Transverse colon (tissue), 4 donors: ENCODE results near the gene BRIX1. TPM values are rescaled to one million over a fixed set of nuclear protein-coding genes. Genes with fewer than 3 reads are reported as not detected.
A peak's percentile ranks its signal among the peaks of the same experiment; 100 is the strongest.

Experiments used
- DNase-seq: peaks from one replicate; pipeline ENCODE4 v3.0.0-alpha.2; 2019
- H3K27ac ChIP-seq, 4 donors: fragments of 200-600 bp; sonication (generic); 2 replicates each; pipeline ENCODE4 v1.5.1; 2016 to 2018; ENCODE audit warnings: inconsistent platforms in 4 of 4
- H3K27me3 ChIP-seq: fragments of 200-600 bp; sonication (generic); 2 replicates; pipeline ENCODE4 v1.5.1; 2017; ENCODE audit warnings: inconsistent platforms
- H3K36me3 ChIP-seq, 4 donors: fragments of 200-600 bp; sonication (generic); 2 replicates each; pipeline ENCODE4 v1.5.1; 2017 to 2019; ENCODE audit warnings: inconsistent platforms in 4 of 4
- H3K4me1 ChIP-seq, 4 donors: fragments of 200-600 bp; sonication (generic); 2 replicates each; pipeline ENCODE4 v1.5.1; 2017 to 2020; ENCODE audit warnings: inconsistent platforms in 4 of 4
- H3K4me3 ChIP-seq, 4 donors: fragments of 200-600 bp; sonication (generic); 1 replicate in 1 of 4; 2 replicates in 3 of 4; pipeline versions ENCODE4 v1.5.1 to v1.6.1; 2017 to 2019; ENCODE audit warnings: inconsistent platforms in 4 of 4
- H3K9me3 ChIP-seq, 2 donors: fragments of 200-600 bp; sonication (generic); 2 replicates each; pipeline ENCODE4 v1.5.1; 2017 to 2019; ENCODE audit warnings: inconsistent platforms in 2 of 2
- EP300 ChIP-seq: sonication (generic); formaldehyde crosslinking; IDR thresholded peaks from one replicate; pipeline ENCODE4 v1.6.1; 2017; ENCODE audit warnings: antibody characterized with exemption, low read depth
- POLR2A ChIP-seq: fragments of 450-650 bp; IDR thresholded peaks from one replicate; pipeline ENCODE4 v1.6.1; 2016; ENCODE audit warnings: antibody characterized with exemption, mild to moderate bottlenecking, moderate library complexity
- POLR2AphosphoS5 ChIP-seq, 3 donors: sonication (generic); formaldehyde crosslinking; IDR thresholded peaks; one replicate each; pipeline ENCODE4 v1.6.1; 2016; ENCODE audit warnings: antibody characterized with exemption in 3 of 3
- WGBS, 2 donors: methylation state at CpG; one replicate each; pipeline ENCODE4 v1.1.5; 2018; ENCODE audit warnings: low coverage in 1 of 2; 5-methylcytosine and 5-hydroxymethylcytosine counted together
- in situ Hi-C, 4 donors: fragments of 200-750 bp; cut with MboI; loops; one replicate each; pipeline versions ENCODE4 v1.15.0 to v1.15.1; 2017; ENCODE audit warnings: low sequenced_read_pairs in 3 of 4, low pct_ligation_motif_present in 1 of 4, low pct_unique_long_range_greater_than_20kb in 1 of 4
- intact Hi-C: fragments of 100-400 bp; cut with DNase I; formaldehyde crosslinking; loops from one replicate; pipeline ENCODE4 v1.15.1; 2023; ENCODE audit warnings: low total_unique reads
- total RNA-seq, 4 donors: library from RNA; depleted of rRNA; stranded (reverse); fragments of >200 nt; gene quantifications; one replicate each; pipeline ENCODE4 v1.1.0, GENCODE V29; 2016
- TF ChIP-seq, protein P1 (sequence below), 5 experiments: fragments of 200-600 bp in 3 of 5; fragments of 450-650 bp in 2 of 5; sonication (generic) in 3 of 5; IDR thresholded peaks; 1 replicate in 2 of 5; 2 replicates in 3 of 5; pipeline ENCODE4 v1.5.1; 2016 to 2017; ENCODE audit warnings: antibody characterized with exemption in 5 of 5, inconsistent platforms in 3 of 5, mild to moderate bottlenecking in 2 of 5, moderate library complexity in 1 of 5

Gene BRIX1
- total RNA-seq, 4 donors from 2014 or later, result 1.5 to 15.6 (median 7.5) TPM

- in situ Hi-C loops (no loop called here), intact Hi-C loops (no loop called here)
- no peaks in the 10 kb centered on the region for H3K9me3 ChIP-seq
- no peaks in the 10 kb centered on the region for H3K4me1 ChIP-seq
- no peak for DNase-seq
- TF ChIP-seq, protein P1, sequence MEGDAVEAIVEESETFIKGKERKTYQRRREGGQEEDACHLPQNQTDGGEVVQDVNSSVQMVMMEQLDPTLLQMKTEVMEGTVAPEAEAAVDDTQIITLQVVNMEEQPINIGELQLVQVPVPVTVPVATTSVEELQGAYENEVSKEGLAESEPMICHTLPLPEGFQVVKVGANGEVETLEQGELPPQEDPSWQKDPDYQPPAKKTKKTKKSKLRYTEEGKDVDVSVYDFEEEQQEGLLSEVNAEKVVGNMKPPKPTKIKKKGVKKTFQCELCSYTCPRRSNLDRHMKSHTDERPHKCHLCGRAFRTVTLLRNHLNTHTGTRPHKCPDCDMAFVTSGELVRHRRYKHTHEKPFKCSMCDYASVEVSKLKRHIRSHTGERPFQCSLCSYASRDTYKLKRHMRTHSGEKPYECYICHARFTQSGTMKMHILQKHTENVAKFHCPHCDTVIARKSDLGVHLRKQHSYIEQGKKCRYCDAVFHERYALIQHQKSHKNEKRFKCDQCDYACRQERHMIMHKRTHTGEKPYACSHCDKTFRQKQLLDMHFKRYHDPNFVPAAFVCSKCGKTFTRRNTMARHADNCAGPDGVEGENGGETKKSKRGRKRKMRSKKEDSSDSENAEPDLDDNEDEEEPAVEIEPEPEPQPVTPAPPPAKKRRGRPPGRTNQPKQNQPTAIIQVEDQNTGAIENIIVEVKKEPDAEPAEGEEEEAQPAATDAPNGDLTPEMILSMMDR (IDR thresholded peaks at IDR 0.05), result peak; percentile 13 to 33 (median 27)
- no peak for TF ChIP-seq POLR2AphosphoS5 (IDR thresholded peaks at IDR 0.05)
- 35 to 51% methylated on average over 5 of the region's 5 CpGs for WGBS, 2 donors
- no peak overlapping the region for H3K27ac ChIP-seq
- no peak overlapping the region for H3K4me3 ChIP-seq
- H3K36me3 ChIP-seq, result peaks cover 0 to 25% (median 13%) of the 10 kb centered on the region in 4 donors
- H3K27me3 ChIP-seq, result no peaks in the 10 kb centered on the region
These were observed 42.6 kb downstream of the BRIX1 start for GRCh38 chr5:34957857-34958690.

DNA sequence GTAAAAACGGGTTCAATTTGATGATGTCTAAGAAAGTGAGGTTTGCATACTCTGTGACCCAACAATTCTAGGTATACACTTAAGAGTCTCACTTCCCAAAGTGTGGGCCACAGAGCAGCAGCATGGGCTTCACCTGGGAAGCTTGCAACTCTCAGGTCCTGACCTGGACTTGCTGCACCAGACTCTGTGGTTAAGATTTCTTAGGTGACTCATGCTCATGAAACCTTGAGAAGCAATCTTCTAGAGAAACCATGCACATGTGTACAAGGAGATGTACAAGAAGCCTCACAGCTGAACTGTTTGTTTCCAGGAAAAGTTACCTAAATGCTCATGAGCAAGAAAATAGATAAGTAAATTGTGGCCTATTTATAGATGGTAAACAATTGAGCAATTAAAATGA is 43.8 kb downstream of the BRIX1 start:
- no peaks in the 10 kb centered on the region for H3K27me3 ChIP-seq
- H3K9me3 ChIP-seq, result no peaks in the 10 kb centered on the region
- no peak overlapping the region for H3K27ac ChIP-seq
- TF ChIP-seq EP300, result no peak
- no peak for TF ChIP-seq POLR2AphosphoS5 (IDR thresholded peaks at IDR 0.05)
- peaks cover 0 to 17% (median 8%) of the 10 kb centered on the region in 4 donors for H3K36me3 ChIP-seq
- DNase-seq, result no peak
- intact Hi-C loops (no loop called here), in situ Hi-C loops (no loop called here)
- H3K4me1 ChIP-seq, result no peaks in the 10 kb centered on the region
- no peak overlapping the region for H3K4me3 ChIP-seq
- 77% methylated on average over 1 of the region's 1 CpG; no CpG with 5 or more reads in 1 of the 2 donors for WGBS, 2 donors

DNA sequence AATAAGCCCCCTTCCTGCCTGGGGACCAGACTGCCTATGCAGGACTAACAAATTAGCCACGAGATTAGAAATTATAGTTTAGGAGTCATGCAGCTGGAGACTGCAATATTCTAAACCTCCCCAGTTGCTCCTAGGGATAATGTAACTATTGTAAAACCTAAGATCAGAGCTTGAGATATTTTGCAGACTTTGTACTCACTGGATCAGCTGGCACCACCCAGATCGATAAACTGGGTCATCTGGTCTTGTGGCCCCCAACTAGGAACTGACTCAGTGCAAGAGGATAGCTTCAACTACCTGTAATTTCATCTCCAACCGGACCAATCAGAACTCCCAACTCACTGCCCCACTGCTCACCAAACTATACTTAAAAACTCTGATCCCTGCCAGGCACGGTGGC is 52.0 kb downstream of the BRIX1 start:
- Histone ChIP-seq H3K4me1 (no peaks in the 10 kb centered on the region), H3K4me3 (no peak overlapping the region), H3K9me3 (no peaks in the 10 kb centered on the region), H3K36me3 (no peaks in the 10 kb centered on the region), H3K27me3 (no peaks in the 10 kb centered on the region), H3K27ac (no peak overlapping the region)
- no peak for DNase-seq
- in situ Hi-C loops, result no loop called here
- intact Hi-C loops, result no loop called here
- 60 to 91% methylated on average over 1 to 4 of the region's 4 CpGs for WGBS, 2 donors
- TF ChIP-seq POLR2A (no peak), POLR2AphosphoS5 (IDR thresholded peaks at IDR 0.05) (no peak), EP300 (no peak)
- TF ChIP-seq, protein P1 (IDR thresholded peaks at IDR 0.05), result no peak

- H3K36me3 ChIP-seq, result no peaks in the 10 kb centered on the region
- WGBS, 2 donors, result 94% methylated on average over 2 of the region's 2 CpGs; no CpG with 5 or more reads in 1 of the 2 donors
- no peak overlapping the region for H3K27ac ChIP-seq
- H3K9me3 ChIP-seq, result no peaks in the 10 kb centered on the region
- in situ Hi-C loops (no loop called here), intact Hi-C loops (no loop called here)
- H3K4me3 ChIP-seq, result no peak overlapping the region
- no peak for DNase-seq
- TF ChIP-seq EP300 (no peak), POLR2A (no peak), POLR2AphosphoS5 (IDR thresholded peaks at IDR 0.05) (no peak)
- TF ChIP-seq, protein P1 (IDR thresholded peaks at IDR 0.05), result no peak
- H3K27me3 ChIP-seq, result no peaks in the 10 kb centered on the region
- H3K4me1 ChIP-seq, result no peaks in the 10 kb centered on the region
These were observed 52.7 kb downstream of the BRIX1 start for GRCh38 chr5:34968258-34968657.
